KG1 (cell line): ENCODE results near the gene COTL1.
"Not testable (repeated sequence)": the region's sequence is repeated elsewhere in the genome, so short reads cannot be mapped to it uniquely, and the experiment has no call there.

Experiments
- DNase-seq: peaks from one replicate; lab custom pipeline; 2025; lab: John Stamatoyannopoulos, UW

Gene COTL1

GRCh38 chr16:84643180-84643583 is 25.3 kb upstream of the COTL1 start:
- no peak for DNase-seq

- DNase-seq, result no peak
These were observed 23.9 kb upstream of the COTL1 start for GRCh38 chr16:84641643-84642358.

- DNase-seq, result no peak
These were observed 22.3 kb upstream of the COTL1 start for GRCh38 chr16:84640145-84640544.

- DNase-seq, result no peak
These were observed 20.4 kb upstream of the COTL1 start for GRCh38 chr16:84638231-84638806.

- no peak for DNase-seq
These were observed 19.8 kb upstream of the COTL1 start for GRCh38 chr16:84637709-84638108.

- no peak for DNase-seq
These were observed 17.8 kb upstream of the COTL1 start for GRCh38 chr16:84635702-84636101.

GRCh38 chr16:84633622-84634021 is 15.7 kb upstream of the COTL1 start:
- DNase-seq, result no peak

GRCh38 chr16:84632862-84633261 is 15.0 kb upstream of the COTL1 start:
- DNase-seq, result not testable (repeated sequence)

GRCh38 chr16:84631886-84632285 is 14.0 kb upstream of the COTL1 start:
- DNase-seq, result no peak

GRCh38 chr16:84631153-84631466 is 13.2 kb upstream of the COTL1 start:
- no peak for DNase-seq

GRCh38 chr16:84630446-84631152 is 12.7 kb upstream of the COTL1 start:
- DNase-seq, result no peak

- no peak for DNase-seq
These were observed 12.1 kb upstream of the COTL1 start for GRCh38 chr16:84630009-84630408.

- DNase-seq, result no peak
These were observed 11.7 kb upstream of the COTL1 start for GRCh38 chr16:84629580-84629979.

- DNase-seq, result no peak
These were observed 10.4 kb upstream of the COTL1 start for GRCh38 chr16:84628226-84628731.

GRCh38 chr16:84625556-84625955 is 7.7 kb upstream of the COTL1 start:
- no peak for DNase-seq

- not testable (repeated sequence) for DNase-seq
These were observed 3.0 kb upstream of the COTL1 start for GRCh38 chr16:84620913-84621312.

- DNase-seq, result no peak
These were observed 943 bp upstream of the COTL1 start for GRCh38 chr16:84618581-84619460.

GRCh38 chr16:84617041-84617790 is 662 bp downstream of the COTL1 start:
- DNase-seq, result no peak

GRCh38 chr16:84616515-84616914 is 1.4 kb downstream of the COTL1 start:
- no peak for DNase-seq

- no peak for DNase-seq
These were observed 2.7 kb downstream of the COTL1 start for GRCh38 chr16:84614968-84615813.

GRCh38 chr16:84614623-84614967 is 3.3 kb downstream of the COTL1 start:
- no peak for DNase-seq
